ENCODE results near the gene STK11IP. TPM values are rescaled to one million over a fixed set of nuclear protein-coding genes. Genes with fewer than 3 reads are reported as not detected.

Gene STK11IP
- total RNA-seq, 1 experiment from 2014 or later: 40.6 TPM

DNA sequence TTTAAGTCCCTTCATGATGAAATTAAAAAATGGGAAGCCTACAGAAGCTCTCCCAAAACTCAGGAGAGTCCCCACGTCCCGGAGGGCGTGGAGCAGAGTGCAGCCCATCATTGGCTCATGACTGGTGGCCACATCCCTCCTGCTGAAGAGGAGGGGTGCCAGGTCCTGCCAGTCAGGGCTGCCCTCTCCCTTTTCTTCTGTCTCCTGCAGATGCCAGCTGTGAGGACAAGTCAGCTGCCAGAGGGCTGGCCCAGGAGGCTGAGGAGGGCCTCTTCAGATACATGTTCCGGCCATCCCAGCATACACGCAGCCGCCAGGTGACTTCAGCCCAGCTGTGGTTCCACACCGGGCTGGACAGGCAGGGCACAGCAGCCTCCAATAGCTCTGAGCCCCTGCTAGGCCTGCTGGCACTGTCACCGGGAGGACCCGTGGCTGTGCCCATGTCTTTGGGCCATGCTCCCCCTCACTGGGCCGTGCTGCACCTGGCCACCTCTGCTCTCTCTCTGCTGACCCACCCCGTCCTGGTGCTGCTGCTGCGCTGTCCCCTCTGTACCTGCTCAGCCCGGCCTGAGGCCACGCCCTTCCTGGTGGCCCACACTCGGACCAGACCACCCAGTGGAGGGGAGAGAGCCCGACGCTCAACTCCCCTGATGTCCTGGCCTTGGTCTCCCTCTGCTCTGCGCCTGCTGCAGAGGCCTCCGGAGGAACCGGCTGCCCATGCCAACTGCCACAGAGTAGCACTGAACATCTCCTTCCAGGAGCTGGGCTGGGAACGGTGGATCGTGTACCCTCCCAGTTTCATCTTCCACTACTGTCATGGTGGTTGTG is 23.0 kb upstream of the STK11IP start:
- intact Hi-C loops (cut with micrococcal nuclease; ENCODE audit: unreplicated experiment): no loop called here
- H3K9me2 ChIP-seq (ENCODE audit: insufficient read depth): no peaks in the 10 kb centered on the region
- no peak overlapping the region for H3K27ac ChIP-seq
- no peaks in the 10 kb centered on the region for H3K36me3 ChIP-seq (ENCODE audit: low read depth)
- H3K4me1 ChIP-seq (replicated peaks; ENCODE audit: insufficient read depth): peaks cover 21% of the 10 kb centered on the region
- peaks cover 7% of the 10 kb centered on the region for H3K79me2 ChIP-seq (ENCODE audit: low read depth)
- H3F3A ChIP-seq (ENCODE audit: insufficient read depth, low read depth): peaks cover under 1% of the 10 kb centered on the region; the same call in 1 of the 2 replicates
- no peaks in the 10 kb centered on the region for H3K9me3 ChIP-seq (ENCODE audit: insufficient read depth, low read depth)
- ChIA-PET CTCF (interaction anchor here (0.5 to 0.6 kb wide), 2 partner anchors 9 to 276 kb away, joined by 3 to 6 read pairs; no protein-coding TSS in a partner anchor), POLR2A (ENCODE audit: unreplicated experiment) (no interaction called here)
- DNase-seq: no peak
- H2AFZ ChIP-seq: no peak overlapping the region
- BruUV-seq (replicated peaks): no TSS peak
- no peaks in the 10 kb centered on the region for H4K20me1 ChIP-seq (ENCODE audit: insufficient read depth)
- no peak overlapping the region for H3K4me3 ChIP-seq
- H3K27me3 ChIP-seq (ENCODE audit: insufficient read depth, low read depth): no peaks in the 10 kb centered on the region
- H3K4me2 ChIP-seq: no peak overlapping the region
- TF ChIP-seq EZH2 (IDR thresholded peaks at IDR 0.05; ENCODE audit: low read depth): no peak
- TF ChIP-seq, protein P1, sequence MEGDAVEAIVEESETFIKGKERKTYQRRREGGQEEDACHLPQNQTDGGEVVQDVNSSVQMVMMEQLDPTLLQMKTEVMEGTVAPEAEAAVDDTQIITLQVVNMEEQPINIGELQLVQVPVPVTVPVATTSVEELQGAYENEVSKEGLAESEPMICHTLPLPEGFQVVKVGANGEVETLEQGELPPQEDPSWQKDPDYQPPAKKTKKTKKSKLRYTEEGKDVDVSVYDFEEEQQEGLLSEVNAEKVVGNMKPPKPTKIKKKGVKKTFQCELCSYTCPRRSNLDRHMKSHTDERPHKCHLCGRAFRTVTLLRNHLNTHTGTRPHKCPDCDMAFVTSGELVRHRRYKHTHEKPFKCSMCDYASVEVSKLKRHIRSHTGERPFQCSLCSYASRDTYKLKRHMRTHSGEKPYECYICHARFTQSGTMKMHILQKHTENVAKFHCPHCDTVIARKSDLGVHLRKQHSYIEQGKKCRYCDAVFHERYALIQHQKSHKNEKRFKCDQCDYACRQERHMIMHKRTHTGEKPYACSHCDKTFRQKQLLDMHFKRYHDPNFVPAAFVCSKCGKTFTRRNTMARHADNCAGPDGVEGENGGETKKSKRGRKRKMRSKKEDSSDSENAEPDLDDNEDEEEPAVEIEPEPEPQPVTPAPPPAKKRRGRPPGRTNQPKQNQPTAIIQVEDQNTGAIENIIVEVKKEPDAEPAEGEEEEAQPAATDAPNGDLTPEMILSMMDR (conservative IDR thresholded peaks at IDR 0.05): no peak

DNA sequence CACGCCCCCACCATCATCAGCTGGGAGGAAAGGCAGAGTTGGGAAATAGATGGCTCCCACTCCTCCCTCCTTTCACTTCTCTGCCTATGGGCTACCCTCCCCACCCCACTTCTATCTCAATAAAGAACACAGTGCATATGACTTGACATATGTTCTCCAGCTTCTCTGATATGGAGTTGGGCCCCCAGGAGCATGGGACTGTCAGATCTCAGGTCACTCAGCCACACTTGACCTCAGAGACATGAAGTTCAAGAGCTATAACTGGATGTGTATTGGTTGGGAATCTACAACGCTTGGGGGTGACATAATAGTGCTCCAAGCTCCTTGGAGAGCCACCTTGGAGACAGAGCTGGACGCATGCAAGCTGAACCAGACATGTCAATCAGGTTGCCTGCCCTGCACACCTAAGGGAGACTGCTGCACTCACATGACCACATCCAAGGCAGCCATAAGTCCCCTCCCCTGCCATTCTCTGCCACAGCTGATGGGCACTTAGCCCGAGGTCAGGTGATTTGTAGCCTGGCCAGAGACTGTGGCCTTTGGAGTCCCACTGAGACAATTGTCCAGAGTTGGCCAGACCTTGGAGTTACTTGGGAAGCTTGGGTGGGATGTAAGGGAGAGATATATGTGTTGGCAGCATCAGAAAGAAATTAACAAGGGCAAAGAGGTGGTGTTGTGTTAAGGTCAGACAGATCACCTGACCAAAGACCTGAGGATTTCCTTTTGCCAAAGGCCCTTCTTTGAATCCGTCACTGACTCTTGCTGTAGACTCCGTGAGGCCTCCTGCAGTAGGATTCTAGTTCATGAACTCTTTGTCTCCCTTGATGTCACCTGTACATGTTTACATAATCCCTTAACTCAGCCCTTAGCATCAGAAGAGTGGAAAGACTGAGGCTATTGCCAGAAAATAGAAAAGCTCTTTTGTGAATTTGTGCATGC is 21.8 kb upstream of the STK11IP start:
- no peak overlapping the region for H3K4me3 ChIP-seq
- no peaks in the 10 kb centered on the region for H3K36me3 ChIP-seq (ENCODE audit: low read depth)
- no peaks in the 10 kb centered on the region for H4K20me1 ChIP-seq (ENCODE audit: insufficient read depth)
- no peaks in the 10 kb centered on the region for H3K27me3 ChIP-seq (ENCODE audit: insufficient read depth, low read depth)
- no peak overlapping the region for H3K27ac ChIP-seq
- H2AFZ ChIP-seq: no peak overlapping the region
- ChIA-PET POLR2A (ENCODE audit: unreplicated experiment) (no interaction called here), CTCF (no interaction called here)
- peaks cover 18% of the 10 kb centered on the region; the same call in 1 of the 2 replicates for H3K4me1 ChIP-seq (replicated peaks; ENCODE audit: insufficient read depth)
- no TSS peak for BruUV-seq (replicated peaks)
- no peaks in the 10 kb centered on the region for H3K9me2 ChIP-seq (ENCODE audit: insufficient read depth)
- intact Hi-C loops (cut with micrococcal nuclease; ENCODE audit: unreplicated experiment): no loop called here
- no peak overlapping the region for H3K4me2 ChIP-seq
- H3K79me2 ChIP-seq (ENCODE audit: low read depth): no peaks in the 10 kb centered on the region
- DNase-seq: no peak
- TF ChIP-seq, protein P1 (conservative IDR thresholded peaks at IDR 0.05): no peak
- TF ChIP-seq EZH2 (IDR thresholded peaks at IDR 0.05; ENCODE audit: low read depth): no peak
- no peaks in the 10 kb centered on the region for H3K9me3 ChIP-seq (ENCODE audit: insufficient read depth, low read depth)
- no peaks in the 10 kb centered on the region for H3F3A ChIP-seq (ENCODE audit: insufficient read depth, low read depth)

DNA sequence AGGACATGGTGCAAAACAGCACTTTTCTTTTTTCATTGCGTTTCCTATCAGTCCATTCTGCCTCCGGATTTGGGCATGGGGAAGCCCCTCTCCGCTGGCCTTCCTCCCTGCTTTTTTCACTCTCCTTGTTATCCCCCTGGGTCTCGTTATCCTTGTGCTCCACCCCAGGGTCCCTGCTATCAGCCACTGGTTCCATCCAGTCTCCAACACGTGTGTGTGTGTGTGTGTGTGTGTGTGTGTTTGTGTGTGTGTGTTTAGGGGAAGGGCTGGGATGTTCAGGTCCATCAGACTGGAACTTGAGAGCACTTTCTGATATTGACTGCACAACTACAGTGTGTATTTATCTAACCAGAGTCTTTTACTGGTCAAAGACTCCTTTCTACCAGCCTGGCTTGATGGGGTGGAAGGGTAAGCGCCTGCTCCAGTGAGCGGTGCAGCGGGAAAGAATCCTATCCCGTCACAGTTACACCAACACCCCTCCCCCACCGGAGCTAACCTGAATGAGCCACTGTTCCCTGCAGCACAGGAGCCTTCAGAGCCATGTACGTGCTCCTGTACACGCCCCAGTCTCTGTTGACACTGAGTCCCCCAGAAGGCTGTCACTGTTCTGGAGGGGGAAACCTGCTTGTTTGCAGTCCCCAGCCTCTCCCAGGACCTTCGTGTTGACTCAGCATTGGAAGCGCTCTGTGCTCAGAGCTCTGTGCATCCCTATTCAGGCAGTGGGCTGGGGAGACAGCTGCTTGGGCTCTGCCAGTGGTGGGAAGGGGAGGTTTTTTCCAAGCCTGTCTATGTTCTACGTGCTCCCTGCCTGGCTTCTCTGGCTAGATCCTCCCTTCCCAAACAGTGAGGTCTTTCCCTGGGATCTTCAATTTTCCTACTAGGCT is 20.9 kb upstream of the STK11IP start:
- Histone ChIP-seq H3K79me2 (ENCODE audit: low read depth) (no peaks in the 10 kb centered on the region), H3K27me3 (ENCODE audit: insufficient read depth, low read depth) (no peaks in the 10 kb centered on the region), H3K36me3 (ENCODE audit: low read depth) (no peaks in the 10 kb centered on the region), H3K4me2 (no peak overlapping the region), H2AFZ (no peak overlapping the region), H4K20me1 (ENCODE audit: insufficient read depth) (no peaks in the 10 kb centered on the region), H3K4me1 (replicated peaks; ENCODE audit: insufficient read depth) (peaks cover 16% of the 10 kb centered on the region; the same call in 1 of the 2 replicates), H3K9me2 (ENCODE audit: insufficient read depth) (no peaks in the 10 kb centered on the region), H3K9me3 (ENCODE audit: insufficient read depth, low read depth) (no peaks in the 10 kb centered on the region), H3K27ac (no peak overlapping the region), H3F3A (ENCODE audit: insufficient read depth, low read depth) (no peaks in the 10 kb centered on the region), H3K4me3 (no peak overlapping the region)
- ChIA-PET POLR2A (ENCODE audit: unreplicated experiment) (interaction anchor here (0.5 kb wide), 1 partner anchor 8 kb away, joined by 4 read pairs; no protein-coding TSS in a partner anchor), CTCF (no interaction called here)
- BruUV-seq (replicated peaks): no TSS peak
- no peak for DNase-seq
- intact Hi-C loops (cut with micrococcal nuclease; ENCODE audit: unreplicated experiment): no loop called here
- TF ChIP-seq, protein P1 (conservative IDR thresholded peaks at IDR 0.05): no peak
- no peak for TF ChIP-seq EZH2 (IDR thresholded peaks at IDR 0.05; ENCODE audit: low read depth)

Measured in PC-9 (cell line).